Activated T-cell treated with anti-CD3 and anti-CD28 coated beads, Interleukin-2, amount 50 U/mL, for 24 hours (primary cell): ENCODE data around the gene TPK1.

Experiments used
- DNase-seq: peaks from one replicate; pipeline ENCODE4 v3.0.0-alpha.2; 2020
- H3K27ac Mint-ChIP-seq: 2 replicates; pipeline ENCODE4 v1.8.0; 2020; ENCODE audit warnings: mild to moderate bottlenecking, mixed read lengths
- H3K27me3 Mint-ChIP-seq: 2 replicates; pipeline ENCODE4 v1.8.0; 2020; ENCODE audit warnings: mixed read lengths
- H3K36me3 Mint-ChIP-seq: 2 replicates; pipeline ENCODE4 v1.8.0; 2020; ENCODE audit warnings: low read depth, mixed read lengths
- H3K4me1 Mint-ChIP-seq: 2 replicates; pipeline ENCODE4 v1.8.0; 2020; ENCODE audit warnings: low read depth, mixed read lengths
- H3K4me3 Mint-ChIP-seq: 2 replicates; pipeline ENCODE4 v1.8.0; 2020; ENCODE audit warnings: mild to moderate bottlenecking, moderate library complexity, mixed read lengths
- H3K9me3 Mint-ChIP-seq: 2 replicates; pipeline ENCODE4 v1.8.0; 2020; ENCODE audit warnings: mixed read lengths

TPK1 gene

GRCh38 chr7:144835155-144835611, 670 bp downstream of the TPK1 start:
- Mint-ChIP-seq H3K36me3 (peaks cover 17% of the 10 kb centered on the region), H3K27me3 (no peaks in the 10 kb centered on the region), H3K4me1 (peaks cover 48% of the 10 kb centered on the region), H3K9me3 (peaks cover 14% of the 10 kb centered on the region), H3K27ac (peak overlapping the region; percentile 96), H3K4me3 (peak overlapping the region; percentile 88)
- no peak for DNase-seq

DNA sequence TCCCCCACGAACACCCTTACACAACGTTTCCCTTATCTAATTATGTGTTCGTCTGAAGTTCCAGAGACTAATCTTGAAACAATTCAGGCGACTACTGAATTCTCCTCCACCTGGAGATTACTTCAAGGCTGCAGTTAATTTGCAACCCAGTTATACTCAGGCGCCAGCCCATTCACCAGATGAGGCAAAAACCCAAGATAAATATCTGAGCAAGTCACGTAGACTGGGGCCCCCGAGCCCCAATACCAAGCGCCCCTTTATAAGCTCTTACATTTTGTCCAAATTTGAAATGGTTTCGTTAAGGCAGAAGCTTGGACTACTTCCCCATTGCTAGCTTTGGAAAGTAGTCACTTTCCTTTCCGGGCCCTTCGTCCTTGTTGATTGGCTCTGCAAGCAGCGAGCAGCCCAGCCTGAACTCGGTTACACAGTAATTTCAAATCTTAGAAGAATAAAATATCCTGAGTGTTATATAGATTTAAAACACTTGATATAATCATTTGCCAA, 1.2 kb downstream of the TPK1 start:
- Mint-ChIP-seq H3K4me3 (peak overlapping the region; percentile 88), H3K36me3 (peaks cover 17% of the 10 kb centered on the region), H3K9me3 (peaks cover 9% of the 10 kb centered on the region), H3K4me1 (peaks cover 53% of the 10 kb centered on the region), H3K27ac (peak overlapping the region; percentile 96), H3K27me3 (no peaks in the 10 kb centered on the region)
- peak; percentile 49 for DNase-seq

- peaks cover 18% of the 10 kb centered on the region for H3K36me3 Mint-ChIP-seq
- H3K4me1 Mint-ChIP-seq, result peaks cover 60% of the 10 kb centered on the region
These were observed 5.0 kb downstream of the TPK1 start for GRCh38 chr7:144830811-144831210.

GRCh38 chr7:144830024-144830785, 5.6 kb downstream of the TPK1 start:
- peaks cover 63% of the 10 kb centered on the region for H3K4me1 Mint-ChIP-seq
- H3K4me3 Mint-ChIP-seq, result no peak overlapping the region
- H3K36me3 Mint-ChIP-seq, result peaks cover 15% of the 10 kb centered on the region
- H3K27me3 Mint-ChIP-seq, result no peaks in the 10 kb centered on the region
- no peaks in the 10 kb centered on the region for H3K9me3 Mint-ChIP-seq
- DNase-seq, result no peak
- H3K27ac Mint-ChIP-seq, result peak overlapping the region; percentile 20

More at GRCh38 chr7:144830811-144831210, 5.0 kb downstream of the TPK1 start:
- Mint-ChIP-seq H3K9me3 (no peaks in the 10 kb centered on the region), H3K4me3 (no peak overlapping the region), H3K27ac (peak overlapping the region; percentile 3), H3K27me3 (no peaks in the 10 kb centered on the region)
- no peak for DNase-seq

DNA sequence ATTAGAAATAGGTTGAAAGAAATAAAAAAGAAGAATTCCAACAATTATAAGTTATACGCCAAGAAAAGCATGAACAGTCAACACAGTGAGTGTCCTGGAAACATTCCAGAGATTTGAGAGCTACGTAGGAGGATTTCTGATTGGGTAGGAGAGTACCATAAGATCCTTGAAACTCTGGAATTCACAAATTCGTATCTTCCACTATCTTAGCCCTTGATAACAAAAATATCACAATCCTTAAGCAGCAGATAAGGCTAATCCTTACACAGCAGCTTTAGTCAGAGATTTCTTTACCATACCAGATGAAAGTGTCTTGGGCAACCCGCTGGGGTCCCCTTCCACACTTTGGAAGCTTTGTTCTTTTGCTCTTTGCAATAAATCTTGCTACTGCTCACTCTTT, 8.2 kb downstream of the TPK1 start:
- peaks cover 66% of the 10 kb centered on the region for H3K4me1 Mint-ChIP-seq

DNA sequence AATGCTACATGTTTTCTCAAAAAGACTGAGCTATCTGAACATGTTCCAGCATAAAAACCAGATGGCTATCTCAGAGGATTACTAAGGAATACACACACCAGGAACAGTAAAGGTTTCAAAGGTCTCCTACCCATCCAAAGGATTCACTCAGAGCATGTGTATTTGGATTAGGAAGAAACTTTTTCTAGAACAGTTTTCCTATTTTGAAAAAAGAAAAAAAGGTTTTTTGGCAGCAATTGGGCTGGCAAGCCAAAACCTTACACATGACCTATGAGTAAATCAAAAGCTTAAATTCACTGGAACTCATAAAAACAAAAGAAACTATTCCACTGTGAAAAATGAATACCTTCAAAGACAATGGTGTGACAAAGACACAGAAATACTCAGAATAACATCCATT, 9.6 kb downstream of the TPK1 start:
- H3K36me3 Mint-ChIP-seq, result peaks cover 10% of the 10 kb centered on the region
- H3K9me3 Mint-ChIP-seq, result no peaks in the 10 kb centered on the region
- no peaks in the 10 kb centered on the region for H3K27me3 Mint-ChIP-seq
- DNase-seq, result no peak
- H3K27ac Mint-ChIP-seq, result peak overlapping the region; percentile 35
- H3K4me1 Mint-ChIP-seq, result peaks cover 73% of the 10 kb centered on the region
- H3K4me3 Mint-ChIP-seq, result no peak overlapping the region

More for the DNA sequence above, 8.2 kb downstream of the TPK1 start:
- H3K9me3 Mint-ChIP-seq, result no peaks in the 10 kb centered on the region
- H3K27me3 Mint-ChIP-seq, result no peaks in the 10 kb centered on the region
- H3K36me3 Mint-ChIP-seq, result peaks cover 10% of the 10 kb centered on the region
- DNase-seq, result no peak
- no peak overlapping the region for H3K4me3 Mint-ChIP-seq
- H3K27ac Mint-ChIP-seq, result no peak overlapping the region

DNA sequence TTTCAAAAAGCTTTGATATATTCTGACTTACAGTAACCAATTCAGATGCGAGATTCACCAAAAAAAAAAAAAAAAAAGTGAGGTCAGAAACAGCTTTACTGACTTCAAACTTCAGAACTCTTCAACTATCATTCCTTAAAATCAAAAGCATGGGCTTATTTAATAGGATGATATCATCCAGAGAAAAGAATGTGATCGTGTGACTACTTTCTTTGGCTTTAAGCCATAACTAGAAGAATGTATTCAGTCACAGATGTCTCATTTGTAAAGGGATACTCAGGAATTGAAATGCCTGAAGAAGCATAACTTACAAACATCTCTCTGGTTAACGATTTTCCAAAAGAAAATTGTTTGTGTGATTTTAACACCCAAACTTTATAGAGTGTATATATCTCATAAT, 11.5 kb downstream of the TPK1 start:
- DNase-seq, result no peak
- Mint-ChIP-seq H3K9me3 (no peaks in the 10 kb centered on the region), H3K27ac (no peak overlapping the region), H3K36me3 (peaks cover 5% of the 10 kb centered on the region), H3K4me3 (no peak overlapping the region), H3K4me1 (peaks cover 77% of the 10 kb centered on the region), H3K27me3 (no peaks in the 10 kb centered on the region)

DNA sequence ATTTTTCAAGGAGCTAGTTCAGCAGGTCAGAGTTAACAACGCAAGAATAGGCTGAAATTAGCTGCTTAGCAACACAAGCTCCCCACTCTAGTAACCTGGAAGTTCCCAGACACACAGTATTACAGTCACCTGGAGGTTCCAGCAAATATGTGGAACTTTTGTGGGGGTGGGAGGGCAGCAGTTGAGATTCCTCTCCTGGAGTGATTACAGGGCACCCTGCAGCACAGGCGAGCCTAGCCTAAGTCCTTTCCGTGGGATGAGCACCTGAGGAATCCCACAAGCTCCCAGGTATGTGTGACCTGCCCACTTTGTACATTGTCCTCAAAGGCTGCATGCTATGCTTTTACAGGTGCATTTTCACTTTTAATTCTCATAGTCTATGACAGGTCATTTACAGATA, 13.6 kb downstream of the TPK1 start:
- H3K4me1 Mint-ChIP-seq, result peaks cover 87% of the 10 kb centered on the region

DNA sequence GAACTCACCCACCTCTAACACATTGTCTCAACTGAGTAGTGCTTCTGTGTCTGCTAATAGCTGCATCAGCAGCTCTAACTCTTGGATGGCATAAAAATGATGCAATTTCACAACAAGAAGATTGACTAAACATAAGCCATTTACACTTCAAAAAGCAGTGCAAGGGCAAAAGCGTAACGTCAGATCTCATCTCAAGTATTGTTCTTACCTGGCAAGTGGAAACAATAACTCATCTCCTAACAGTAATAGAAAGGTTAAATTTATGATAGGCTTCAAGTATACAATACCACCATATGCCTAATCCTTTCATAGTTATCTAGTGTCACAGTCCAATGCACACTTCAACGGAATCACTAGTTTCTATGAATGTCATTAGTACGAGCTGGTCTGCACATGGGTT, 14.8 kb downstream of the TPK1 start:
- Mint-ChIP-seq H3K4me1 (peaks cover 86% of the 10 kb centered on the region), H3K36me3 (peaks cover 12% of the 10 kb centered on the region), H3K27ac (peak overlapping the region; percentile 90), H3K27me3 (no peaks in the 10 kb centered on the region), H3K4me3 (peak overlapping the region; percentile 28), H3K9me3 (peaks cover 3% of the 10 kb centered on the region)
- DNase-seq, result no peak

More for the DNA sequence above, 13.6 kb downstream of the TPK1 start:
- Mint-ChIP-seq H3K4me3 (peak overlapping the region; percentile 37), H3K9me3 (no peaks in the 10 kb centered on the region), H3K27me3 (no peaks in the 10 kb centered on the region), H3K36me3 (peaks cover 8% of the 10 kb centered on the region), H3K27ac (peak overlapping the region; percentile 90)
- DNase-seq, result no peak

DNA sequence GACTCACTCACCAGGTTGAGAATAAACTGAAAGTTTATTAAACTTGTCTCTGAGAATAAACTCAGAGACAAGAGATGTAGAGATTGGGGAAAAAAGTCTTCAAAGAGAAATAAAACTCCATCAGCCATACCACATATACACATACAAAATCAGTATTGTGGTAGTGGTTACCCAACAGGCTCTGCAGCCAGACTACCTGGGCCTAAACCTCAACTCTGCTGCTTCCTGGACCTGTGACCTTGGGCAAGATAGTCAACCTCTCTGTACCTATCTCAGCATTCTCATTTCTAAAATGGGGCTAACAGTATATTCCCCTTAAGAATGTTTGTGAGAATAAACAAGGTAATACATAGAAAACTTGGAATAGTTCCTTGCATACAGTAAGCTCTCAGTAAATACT, 15.3 kb downstream of the TPK1 start:
- H3K27me3 Mint-ChIP-seq, result no peaks in the 10 kb centered on the region
- H3K4me1 Mint-ChIP-seq, result peaks cover 83% of the 10 kb centered on the region
- H3K36me3 Mint-ChIP-seq, result peaks cover 13% of the 10 kb centered on the region
- peak overlapping the region; percentile 4 for H3K4me3 Mint-ChIP-seq
- no peak for DNase-seq
- peaks cover 3% of the 10 kb centered on the region for H3K9me3 Mint-ChIP-seq
- peak overlapping the region; percentile 89 for H3K27ac Mint-ChIP-seq

DNA sequence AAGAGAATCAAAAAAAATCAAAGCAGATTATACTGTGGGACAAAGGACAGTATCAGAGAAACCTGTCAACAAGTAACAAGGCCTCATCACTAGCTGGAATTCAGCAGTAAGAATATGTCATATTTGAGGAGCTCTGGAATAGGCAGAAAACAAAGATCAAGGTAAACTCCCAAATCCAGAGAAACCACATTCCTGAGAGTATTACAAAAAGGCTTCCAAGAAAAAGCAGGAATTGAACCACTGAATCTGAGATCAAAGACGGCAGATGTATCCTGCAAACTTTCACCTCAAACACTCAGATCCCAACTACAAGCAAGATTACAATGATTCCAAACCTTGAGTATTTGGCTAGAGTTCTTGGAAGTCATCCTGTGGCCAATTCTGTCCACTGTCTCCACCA, 16.3 kb downstream of the TPK1 start:
- Mint-ChIP-seq H3K4me1 (peaks cover 80% of the 10 kb centered on the region), H3K9me3 (peaks cover 3% of the 10 kb centered on the region)

GRCh38 chr7:144818511-144818910, 17.3 kb downstream of the TPK1 start:
- Mint-ChIP-seq H3K27ac (peak overlapping the region; percentile 84), H3K9me3 (peaks cover 3% of the 10 kb centered on the region), H3K4me3 (no peak overlapping the region), H3K27me3 (no peaks in the 10 kb centered on the region), H3K36me3 (peaks cover 13% of the 10 kb centered on the region), H3K4me1 (peaks cover 77% of the 10 kb centered on the region)
- no peak for DNase-seq

More for the DNA sequence above, 16.3 kb downstream of the TPK1 start:
- Mint-ChIP-seq H3K27me3 (no peaks in the 10 kb centered on the region), H3K4me3 (no peak overlapping the region), H3K27ac (peak overlapping the region; percentile 89), H3K36me3 (peaks cover 15% of the 10 kb centered on the region)
- DNase-seq, result no peak

DNA sequence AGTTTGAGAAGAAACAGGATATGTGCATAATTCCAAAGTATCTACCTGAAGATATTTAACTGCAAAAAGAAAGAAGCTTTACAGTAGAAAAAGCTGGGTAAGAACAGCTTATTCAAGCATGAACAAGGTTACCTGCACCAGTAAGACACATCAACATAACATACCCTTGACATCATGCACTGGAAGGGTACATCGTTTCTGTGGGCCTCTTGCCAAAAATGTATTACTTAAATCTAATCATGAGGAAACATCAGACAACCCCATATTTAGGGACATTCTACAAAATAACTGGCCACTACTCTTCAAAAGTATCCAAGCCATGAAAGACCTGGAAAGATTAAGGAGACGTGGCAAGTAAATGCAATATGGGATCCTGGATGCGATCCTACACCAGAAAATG, 18.9 kb downstream of the TPK1 start:
- no peak overlapping the region for H3K27ac Mint-ChIP-seq
- H3K4me1 Mint-ChIP-seq, result peaks cover 77% of the 10 kb centered on the region
- H3K36me3 Mint-ChIP-seq, result peaks cover 13% of the 10 kb centered on the region
- H3K27me3 Mint-ChIP-seq, result no peaks in the 10 kb centered on the region
- DNase-seq, result no peak
- no peak overlapping the region for H3K4me3 Mint-ChIP-seq
- H3K9me3 Mint-ChIP-seq, result peaks cover 3% of the 10 kb centered on the region

- Mint-ChIP-seq H3K4me3 (no peak overlapping the region), H3K4me1 (peaks cover 65% of the 10 kb centered on the region), H3K27ac (no peak overlapping the region), H3K9me3 (peaks cover 3% of the 10 kb centered on the region), H3K36me3 (peaks cover 16% of the 10 kb centered on the region), H3K27me3 (no peaks in the 10 kb centered on the region)
- no peak for DNase-seq
These were observed 21.6 kb downstream of the TPK1 start for GRCh38 chr7:144814299-144814698.
